MM.1S (cell line): ENCODE data around the gene SCAF4.

Experiments
- EZH2 ChIP-seq: fragments of 300-600 bp; sonication (generic); optimal IDR thresholded peaks from 2 replicates; pipeline ENCODE3; 2017; ENCODE audit warnings: low read depth, mild to moderate bottlenecking, antibody characterized with exemption, low read length, mixed read lengths
- TF ChIP-seq, protein P1 (sequence below): fragments of 300-600 bp; sonication (generic); IDR thresholded peaks from 2 replicates; pipeline ENCODE4 v1.5.1; 2016; ENCODE audit warnings: antibody characterized with exemption, low read length, mixed read lengths

DNA sequence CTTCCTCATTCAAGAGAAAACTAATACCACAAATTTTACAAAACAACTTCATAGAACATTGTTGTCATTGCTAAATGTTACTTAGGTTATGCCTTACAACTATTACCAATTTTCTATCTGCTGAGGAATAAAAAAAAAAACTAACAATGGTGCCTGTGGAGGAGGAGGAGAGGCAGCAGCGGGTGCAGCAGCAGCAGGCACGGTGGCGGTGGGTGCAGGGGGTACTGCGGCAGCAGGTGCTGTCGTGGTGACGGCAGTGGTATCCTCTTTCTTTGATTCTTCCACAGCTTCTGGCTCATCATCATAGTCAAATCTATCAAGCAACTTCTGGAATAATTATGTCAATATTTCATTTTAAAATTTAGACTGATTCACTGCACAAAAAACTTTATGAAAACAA, 35.5 kb downstream of the SCAF4 start:
- TF ChIP-seq, protein P1, sequence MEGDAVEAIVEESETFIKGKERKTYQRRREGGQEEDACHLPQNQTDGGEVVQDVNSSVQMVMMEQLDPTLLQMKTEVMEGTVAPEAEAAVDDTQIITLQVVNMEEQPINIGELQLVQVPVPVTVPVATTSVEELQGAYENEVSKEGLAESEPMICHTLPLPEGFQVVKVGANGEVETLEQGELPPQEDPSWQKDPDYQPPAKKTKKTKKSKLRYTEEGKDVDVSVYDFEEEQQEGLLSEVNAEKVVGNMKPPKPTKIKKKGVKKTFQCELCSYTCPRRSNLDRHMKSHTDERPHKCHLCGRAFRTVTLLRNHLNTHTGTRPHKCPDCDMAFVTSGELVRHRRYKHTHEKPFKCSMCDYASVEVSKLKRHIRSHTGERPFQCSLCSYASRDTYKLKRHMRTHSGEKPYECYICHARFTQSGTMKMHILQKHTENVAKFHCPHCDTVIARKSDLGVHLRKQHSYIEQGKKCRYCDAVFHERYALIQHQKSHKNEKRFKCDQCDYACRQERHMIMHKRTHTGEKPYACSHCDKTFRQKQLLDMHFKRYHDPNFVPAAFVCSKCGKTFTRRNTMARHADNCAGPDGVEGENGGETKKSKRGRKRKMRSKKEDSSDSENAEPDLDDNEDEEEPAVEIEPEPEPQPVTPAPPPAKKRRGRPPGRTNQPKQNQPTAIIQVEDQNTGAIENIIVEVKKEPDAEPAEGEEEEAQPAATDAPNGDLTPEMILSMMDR: no peak
- TF ChIP-seq EZH2: no peak
